NCI-H1105 treated with DMSO at 0.1 percent for 48 hours (cell line): ENCODE data around the gene ECI1.

ENCODE experiments used
- DNase-seq: peaks from one replicate; lab custom pipeline; 2025; lab: John Stamatoyannopoulos, UW

ECI1 gene

DNA sequence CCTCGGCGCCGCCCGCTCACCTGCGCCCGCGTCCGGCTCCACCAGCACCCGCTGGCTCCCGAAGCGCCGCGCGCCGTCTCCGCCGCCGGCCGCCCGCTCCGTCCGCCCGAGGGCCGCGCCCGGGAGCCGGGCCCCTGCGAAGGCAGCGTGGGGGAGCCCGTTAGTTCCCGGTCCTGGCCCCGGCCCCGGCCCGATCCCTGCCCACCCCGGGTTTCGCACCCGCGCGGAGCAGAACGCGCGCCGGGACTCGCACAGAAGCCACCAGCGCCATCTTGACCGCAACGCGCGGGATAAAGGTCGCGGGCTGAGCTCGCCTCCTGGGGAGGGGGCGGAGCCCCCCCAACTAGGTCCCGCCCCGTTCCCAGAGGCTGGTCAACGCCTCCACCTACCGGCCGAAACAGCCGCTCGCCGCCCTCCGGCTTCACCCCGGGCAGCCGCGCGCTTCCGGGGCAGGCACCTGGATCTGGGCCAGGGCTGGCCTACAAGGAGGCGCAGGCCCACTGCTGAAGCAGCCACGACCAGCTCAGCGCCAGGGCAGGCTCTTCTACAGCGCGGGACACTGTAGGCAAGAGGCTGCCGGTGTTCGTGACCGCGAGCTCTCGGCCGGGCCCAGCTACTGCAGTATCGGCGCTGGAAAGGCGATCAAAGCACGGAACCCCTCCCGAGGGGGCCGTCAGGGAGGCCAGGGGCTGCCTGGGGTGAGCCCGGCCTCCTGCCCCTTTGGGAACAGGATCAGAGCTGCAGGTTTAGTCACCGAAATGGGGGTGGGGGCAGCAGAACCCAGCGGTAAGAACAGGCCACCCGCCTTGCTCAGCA is at the start of gene ECI1:
ECI1 (minus strand) TSS at position 292 of the 816 bp plus-strand sequence; CDS start at position 271, 21 bp downstream.
- DNase-seq: peak; percentile 77

DNA sequence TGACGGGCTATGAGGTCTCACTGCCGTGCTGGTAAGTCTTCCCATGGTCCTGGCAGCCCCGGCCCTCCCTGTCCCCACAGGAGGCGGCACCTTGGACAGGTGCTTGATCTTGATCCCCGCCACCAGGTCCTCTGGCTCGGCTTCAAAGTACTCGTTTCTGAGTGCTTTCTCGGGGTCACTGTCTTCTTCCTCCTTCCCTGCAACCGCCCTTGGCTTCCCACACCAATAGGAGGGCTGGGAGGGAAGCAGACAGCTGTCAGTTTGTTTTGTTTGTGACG is 48.5 kb upstream of the ECI1 start:
- no peak for DNase-seq

DNA sequence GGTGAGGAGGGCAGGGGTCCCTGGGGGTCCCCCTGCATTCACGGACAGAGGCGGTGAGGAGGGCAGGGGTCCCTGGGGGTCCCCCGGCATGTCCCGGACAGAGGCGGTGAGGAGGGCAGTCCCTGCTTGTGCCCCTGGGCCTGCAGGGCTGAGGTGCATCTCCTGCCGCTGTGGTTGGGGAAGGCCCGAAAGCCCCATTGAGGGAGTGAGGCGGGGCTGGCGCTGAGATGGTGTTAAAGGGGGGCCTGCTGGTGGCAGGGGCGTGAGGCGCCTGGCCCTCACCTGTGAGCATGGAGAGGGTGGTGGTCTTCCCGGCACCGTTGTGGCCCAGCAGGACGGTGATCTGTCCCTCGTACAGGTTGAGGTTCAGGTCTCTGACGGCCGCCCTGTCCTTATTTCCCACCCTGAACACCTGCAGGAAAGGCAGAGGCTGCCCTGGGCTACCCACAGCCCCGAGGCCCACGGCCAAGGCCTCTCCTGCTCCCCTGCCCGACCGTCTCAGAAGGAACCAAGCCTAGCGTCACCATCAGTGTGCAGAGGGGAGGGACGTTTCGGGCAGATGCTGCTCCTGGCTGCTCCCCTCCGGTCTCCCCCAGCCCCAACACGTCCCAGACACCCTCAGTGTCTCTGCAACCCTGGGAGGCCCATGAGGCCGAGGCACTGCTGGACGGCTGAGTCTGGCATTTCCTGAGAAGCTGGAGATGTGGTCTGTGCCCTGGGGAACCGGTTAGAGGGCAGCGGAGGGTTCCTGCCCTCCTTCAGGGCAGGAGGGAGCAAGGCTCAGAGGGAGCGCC is 47.9 kb upstream of the ECI1 start:
- DNase-seq: no peak

DNA sequence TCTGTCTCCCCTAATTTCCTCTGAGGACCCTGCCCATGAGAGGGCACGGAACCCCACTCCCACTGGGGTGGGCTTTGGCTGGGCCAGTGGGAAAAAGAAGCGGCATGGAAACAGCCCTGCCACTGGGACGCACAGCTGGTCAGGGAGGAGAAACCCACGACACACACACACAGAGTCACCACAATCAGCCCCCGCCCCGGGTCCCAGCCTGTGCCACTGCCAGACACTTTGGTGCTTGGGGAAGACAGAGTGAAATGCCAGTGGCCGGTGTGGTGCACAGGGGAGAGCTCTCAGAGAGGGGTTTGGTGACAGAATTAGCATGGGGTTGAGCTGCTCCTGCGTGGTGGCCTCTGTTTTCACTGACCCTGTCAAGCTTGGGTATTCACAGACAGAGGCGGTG is 47.2 kb upstream of the ECI1 start:
- no peak for DNase-seq

DNA sequence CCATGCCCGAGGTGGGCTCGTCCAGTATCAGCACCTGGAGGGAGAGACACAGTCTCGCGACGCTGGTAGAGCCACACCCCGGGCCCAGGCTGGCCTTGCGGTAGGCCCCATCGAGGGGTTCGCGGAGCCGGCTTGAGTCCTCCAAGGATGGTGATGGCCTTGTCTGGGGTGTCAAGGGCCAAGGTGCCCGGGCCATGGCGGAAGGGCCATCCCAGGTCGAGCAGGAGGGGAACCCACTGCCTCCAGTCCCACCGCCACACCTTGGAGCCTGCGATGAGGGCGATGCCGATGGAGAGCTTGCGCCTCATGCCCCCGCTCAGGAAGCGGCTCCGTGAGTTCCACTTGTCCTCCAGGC is 46.1 kb upstream of the ECI1 start:
- no peak for DNase-seq

DNA sequence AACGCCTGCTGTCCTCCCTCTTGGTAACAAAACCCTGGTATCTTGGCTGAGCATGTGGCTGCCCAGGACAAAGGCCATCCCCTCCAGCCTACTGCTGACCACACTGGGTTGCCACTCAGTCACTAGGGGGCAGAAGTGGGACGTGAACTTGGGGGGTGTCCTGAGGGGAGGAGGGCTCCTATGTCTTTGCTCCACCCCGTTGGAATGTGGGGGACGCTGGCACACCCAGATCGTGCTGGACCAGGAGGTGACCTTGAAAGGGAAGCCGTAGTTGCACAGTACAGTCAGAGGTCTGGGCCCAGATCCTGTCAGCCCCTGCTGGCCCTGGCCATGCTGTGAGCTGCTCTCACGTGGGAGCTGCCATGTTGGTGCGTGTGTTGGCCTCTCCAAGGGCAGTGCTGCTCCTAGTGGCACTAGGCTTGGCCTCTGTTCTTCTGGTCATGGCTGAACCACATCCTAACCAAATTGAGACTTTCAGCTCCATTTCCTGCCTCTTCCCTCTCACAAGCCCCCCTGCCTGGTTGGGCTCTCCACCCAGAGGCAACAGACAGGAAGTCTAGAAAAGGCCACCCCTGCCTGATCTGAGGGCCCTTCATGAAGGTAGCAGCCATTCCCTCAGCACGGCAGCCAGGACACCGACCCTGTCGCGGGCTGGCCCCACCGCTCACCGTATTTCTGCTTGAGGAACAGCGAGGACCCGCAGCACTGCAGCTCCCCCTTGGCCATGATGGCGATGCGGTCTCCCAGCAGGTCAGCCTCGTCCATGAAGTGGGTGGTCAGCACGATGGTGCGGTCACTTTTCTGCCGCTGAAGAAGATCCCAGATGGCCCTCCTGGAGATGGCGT is 45.5 kb upstream of the ECI1 start:
- DNase-seq: no peak

DNA sequence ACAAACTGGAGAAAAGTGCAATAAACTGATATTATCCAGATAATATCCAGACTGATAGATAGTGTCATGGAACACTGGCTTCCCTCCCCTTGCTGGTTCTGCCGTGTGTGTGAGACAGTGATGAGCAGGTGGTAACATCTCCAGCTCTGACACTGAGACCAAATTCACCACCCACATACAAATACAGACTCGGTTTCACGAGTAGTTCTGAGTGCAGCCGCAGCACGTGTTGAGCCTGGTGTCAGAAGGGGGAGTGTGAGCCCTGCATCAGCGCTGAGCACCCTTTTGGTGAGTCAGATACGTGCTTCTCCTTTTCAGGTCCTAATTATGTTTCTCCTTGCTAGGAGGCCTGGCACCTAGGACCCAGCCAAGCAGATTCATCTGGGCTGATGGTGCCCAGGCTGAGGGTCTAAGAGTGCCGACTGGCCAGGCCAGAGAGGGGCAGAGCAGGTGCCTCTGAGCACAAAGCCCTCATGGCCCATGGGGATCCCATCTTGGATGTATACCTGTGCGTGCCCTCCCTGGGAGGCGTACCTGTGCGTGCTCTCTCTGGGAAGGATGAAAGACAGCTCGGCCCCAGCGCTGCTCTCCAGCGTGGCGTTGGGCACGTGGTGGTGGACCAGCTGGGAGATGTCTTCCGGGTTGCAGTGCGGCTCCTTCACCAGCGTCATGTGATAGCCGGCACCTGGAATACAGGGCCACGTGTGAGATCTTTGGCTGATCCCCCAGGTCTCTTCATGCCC is 43.8 kb upstream of the ECI1 start:
- DNase-seq: no peak

- DNase-seq: no peak
These were observed 40.8 kb upstream of the ECI1 start for GRCh38 chr16:2292221-2292620.

DNA sequence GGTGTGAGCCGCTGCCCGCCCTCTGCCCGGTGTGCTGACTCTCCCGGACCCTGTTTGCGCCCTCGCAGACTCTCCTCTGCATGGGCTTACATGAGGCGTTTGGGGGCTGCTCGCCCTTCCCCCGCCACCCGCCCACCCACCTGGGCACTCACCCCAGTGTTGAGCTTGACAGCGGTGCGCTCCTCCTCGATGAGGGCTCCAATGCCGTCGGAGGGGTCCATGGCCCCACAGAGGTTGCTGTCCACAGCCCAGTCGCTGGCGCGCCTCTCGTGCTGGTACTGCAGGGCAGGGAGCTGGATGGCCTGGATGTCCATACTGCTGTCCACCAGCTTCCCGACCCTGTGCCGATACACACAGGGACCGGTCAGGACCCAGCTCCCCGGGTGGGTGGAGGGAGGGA is 37.9 kb upstream of the ECI1 start:
- DNase-seq: no peak

GRCh38 chr16:2288726-2289125 is 37.3 kb upstream of the ECI1 start:
- no peak for DNase-seq

DNA sequence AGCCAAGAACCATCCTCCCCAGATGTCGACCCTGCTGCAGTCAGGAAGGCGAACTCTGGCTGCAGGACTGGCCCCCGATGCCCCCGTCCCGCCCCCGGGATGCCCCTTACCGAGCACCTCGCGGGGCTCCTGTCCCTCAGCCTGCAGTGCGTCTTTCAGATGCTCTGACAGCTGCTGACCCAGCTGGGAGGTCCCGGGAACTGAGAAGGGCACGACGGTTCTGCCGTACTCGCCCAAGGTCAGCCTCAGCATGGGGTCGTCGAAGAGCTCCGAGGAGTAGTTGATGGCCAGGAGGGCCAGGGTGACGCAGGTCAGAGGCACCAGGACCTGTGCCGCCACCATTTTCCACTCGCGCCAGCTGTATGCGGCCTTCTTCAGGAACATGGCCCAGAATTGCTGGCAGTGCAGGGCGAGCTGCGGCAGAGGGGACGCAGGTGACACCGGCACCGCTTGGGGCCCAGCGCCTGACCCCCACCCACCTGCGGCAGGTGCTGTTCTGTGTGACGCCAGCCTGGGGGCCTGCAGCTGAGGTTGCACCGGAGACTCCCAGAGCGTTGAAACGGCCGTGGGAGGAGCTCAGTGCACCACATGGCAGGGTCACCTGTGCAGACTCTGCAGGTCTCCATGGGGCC is 36.6 kb upstream of the ECI1 start:
- DNase-seq: no peak

DNA sequence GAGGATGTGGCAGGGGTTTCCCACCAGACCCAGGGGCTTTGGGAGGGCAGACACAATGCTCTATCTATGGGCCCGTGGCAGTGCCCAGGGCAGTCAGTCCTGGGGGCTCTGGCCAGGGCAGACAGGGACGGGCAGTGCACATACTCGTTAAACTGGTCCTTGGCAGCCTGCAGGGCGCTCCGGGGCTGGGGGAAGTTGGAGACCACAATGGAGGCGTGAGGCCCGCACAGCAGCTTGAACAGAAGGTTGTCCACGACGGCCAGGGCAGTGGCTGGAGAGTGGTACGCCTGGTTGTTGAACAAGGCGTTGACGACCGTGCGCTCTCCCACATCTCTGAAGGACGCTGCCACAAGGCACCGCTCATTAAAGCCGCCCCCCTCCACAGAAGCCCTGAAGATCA is 35.2 kb upstream of the ECI1 start:
- DNase-seq: no peak

DNA sequence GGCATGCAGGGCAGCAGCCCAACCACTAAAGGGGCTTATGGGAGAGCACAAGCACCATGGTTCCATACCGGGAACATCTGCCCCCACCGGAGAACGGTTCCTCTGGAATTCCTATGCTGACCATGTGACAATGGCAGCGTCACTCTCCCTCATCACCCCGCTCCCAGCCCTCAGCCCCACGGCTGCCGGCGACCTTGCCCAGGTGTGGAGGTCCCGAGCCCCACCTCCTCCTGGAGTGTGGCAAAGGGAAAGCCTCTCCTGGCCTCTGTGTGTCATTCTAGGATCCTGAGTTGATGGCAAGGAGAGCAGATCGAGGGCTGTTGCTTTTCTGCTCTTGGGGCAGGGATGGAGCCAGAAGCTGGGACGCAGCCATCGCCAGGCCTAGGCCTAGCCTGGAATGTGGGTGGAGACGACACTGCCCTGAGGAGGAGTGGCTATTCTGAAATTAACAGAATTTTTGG is 34.4 kb upstream of the ECI1 start:
- no peak for DNase-seq

GRCh38 chr16:2284797-2285576 is 33.6 kb upstream of the ECI1 start:
- DNase-seq: no peak

DNA sequence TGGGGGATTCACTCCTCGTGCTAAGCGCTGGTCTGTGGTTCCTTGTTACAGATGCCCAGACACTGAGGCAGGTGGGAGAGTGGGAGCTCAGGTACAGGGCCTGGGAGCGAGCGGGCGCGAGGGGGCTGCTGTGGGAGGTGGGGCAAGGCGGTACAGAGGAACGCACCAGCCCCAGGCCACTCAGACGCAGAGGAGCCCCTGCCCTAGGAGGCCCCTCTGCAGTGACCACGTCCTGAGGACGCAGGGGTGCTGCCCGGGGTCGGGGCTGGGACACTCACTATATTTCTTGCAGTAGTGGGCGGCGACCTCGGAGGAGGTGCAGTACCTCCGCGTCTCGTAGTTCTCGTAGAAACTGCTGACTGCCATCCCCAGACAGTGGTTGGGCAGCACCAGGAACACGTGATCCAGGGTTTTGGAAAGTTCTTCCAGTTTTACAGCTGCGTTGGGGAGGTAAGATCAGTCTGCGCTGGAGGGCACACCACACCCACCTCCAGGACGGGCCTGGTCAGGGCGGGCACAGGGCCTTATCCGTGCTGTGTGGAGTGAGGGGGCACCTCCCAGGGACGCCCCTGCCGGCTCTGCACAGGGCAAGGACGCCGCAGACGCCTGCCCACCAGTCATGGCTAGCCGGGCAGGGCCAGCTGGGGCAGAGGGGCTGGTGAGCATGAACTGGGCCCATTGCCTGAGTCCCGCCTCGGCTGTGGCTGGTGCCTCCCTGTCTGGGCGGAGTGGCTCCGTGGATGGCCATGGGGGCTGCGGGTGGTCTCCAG is 32.8 kb upstream of the ECI1 start:
- no peak for DNase-seq

DNA sequence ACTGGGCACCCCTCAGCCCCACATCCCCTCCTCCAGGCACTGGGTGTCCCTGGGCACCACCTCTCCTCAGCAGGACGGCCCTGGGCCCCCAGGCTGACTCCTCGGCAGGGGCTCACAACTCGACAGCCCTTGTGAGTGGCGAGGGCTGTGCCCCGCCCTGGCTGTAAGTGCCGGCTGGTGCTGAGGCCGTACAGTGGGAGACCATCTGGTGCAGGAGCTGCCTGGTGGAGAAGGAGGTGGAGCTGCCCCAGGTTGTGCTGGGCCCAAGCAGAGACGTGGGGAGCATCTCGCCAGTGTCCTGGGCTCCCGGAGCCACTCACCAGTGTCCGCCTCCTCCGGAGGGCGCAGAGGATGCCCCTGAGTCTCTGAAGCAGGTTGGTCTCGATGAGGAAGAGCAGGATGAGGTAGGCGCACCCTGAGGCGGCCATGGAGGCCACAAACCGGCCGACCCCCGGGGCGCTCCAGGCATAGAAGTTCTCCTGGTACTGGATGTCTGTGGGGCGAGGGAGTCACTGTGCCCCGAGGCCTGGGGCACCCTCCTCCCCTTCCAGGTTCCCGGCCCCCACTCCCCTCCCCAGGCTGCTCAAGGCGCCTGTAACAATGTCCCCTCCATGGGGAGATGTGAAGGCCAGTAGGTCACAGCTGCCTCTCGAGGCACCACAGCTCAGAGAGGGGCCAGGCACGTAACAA is 31.6 kb upstream of the ECI1 start:
- no peak for DNase-seq

DNA sequence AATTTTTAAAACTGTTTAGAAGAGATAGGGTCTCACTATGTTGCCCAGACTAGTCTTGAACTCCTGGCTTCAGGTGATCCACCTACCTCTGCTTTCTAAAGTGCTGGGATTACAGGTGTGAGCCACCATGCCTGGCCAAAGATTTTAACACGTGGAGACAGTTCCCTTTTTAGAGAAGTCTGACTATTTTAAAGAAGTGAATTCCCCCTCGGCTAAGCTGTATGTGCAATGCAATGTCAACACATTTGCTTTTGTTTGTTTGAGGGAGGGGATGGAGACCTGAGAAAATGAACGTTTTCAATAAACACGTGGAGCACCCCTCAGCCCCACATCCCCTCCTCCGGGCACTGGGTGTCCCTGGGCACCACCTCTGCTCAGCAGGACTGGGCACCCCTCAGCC is 30.9 kb upstream of the ECI1 start:
- no peak for DNase-seq

- no peak for DNase-seq
These were observed 29.7 kb upstream of the ECI1 start for GRCh38 chr16:2280981-2281542.

- DNase-seq: no peak
These were observed 29.1 kb upstream of the ECI1 start for GRCh38 chr16:2280461-2280860.
